DMS53 treated with DMSO at 0.1 percent for 48 hours (cell line): ENCODE measurements around the gene OR1A1.
"Not testable (repeated sequence)": the region's sequence is repeated elsewhere in the genome, so short reads cannot be mapped to it uniquely, and the experiment has no call there.

Source experiments
- DNase-seq: peaks from one replicate; lab custom pipeline; 2025; ENCODE audit not compliant: unreplicated experiment; lab: John Stamatoyannopoulos, UW

The OR1A1 gene

GRCh38 chr17:3207367-3207766 lies at the start of gene OR1A1:
TSS of gene OR1A1 (plus strand) at chr17:3207667. CDS start at chr17:3215621, 7,954 bp downstream.
- no peak for DNase-seq

GRCh38 chr17:3167574-3167973 lies 39.9 kb upstream of the OR1A1 start:
- DNase-seq = no peak

- no peak for DNase-seq
Observed at GRCh38 chr17:3189961-3190360, 17.5 kb upstream of the OR1A1 start.

- no peak for DNase-seq
Observed at GRCh38 chr17:3197219-3197618, 10.2 kb upstream of the OR1A1 start, which contains the start of gene OR1A2. TSS of gene OR1A2 (plus strand) at chr17:3197519. CDS start at chr17:3197519, 0 bp downstream.

GRCh38 chr17:3208484-3208883 lies 1.0 kb downstream of the OR1A1 start:
- no peak for DNase-seq

- DNase-seq = no peak
Observed at GRCh38 chr17:3213001-3213400, 5.5 kb downstream of the OR1A1 start.

GRCh38 chr17:3213587-3213986 lies 6.1 kb downstream of the OR1A1 start:
- DNase-seq = no peak

- DNase-seq = not testable (repeated sequence)
Observed at GRCh38 chr17:3219978-3220377, 12.5 kb downstream of the OR1A1 start.

- DNase-seq = no peak
Observed at GRCh38 chr17:3221850-3222249, 14.4 kb downstream of the OR1A1 start.

GRCh38 chr17:3222505-3222904 lies 15.0 kb downstream of the OR1A1 start:
- DNase-seq = no peak

GRCh38 chr17:3224721-3225352 lies 17.4 kb downstream of the OR1A1 start:
- not testable (repeated sequence) for DNase-seq

GRCh38 chr17:3232300-3232699 lies 24.8 kb downstream of the OR1A1 start:
- DNase-seq = not testable (repeated sequence)

GRCh38 chr17:3238685-3239084 lies 31.2 kb downstream of the OR1A1 start:
- not testable (repeated sequence) for DNase-seq

- DNase-seq = not testable (repeated sequence)
Observed at GRCh38 chr17:3241044-3241443, 33.6 kb downstream of the OR1A1 start.

GRCh38 chr17:3244841-3245240 lies 37.4 kb downstream of the OR1A1 start:
- DNase-seq = not testable (repeated sequence)

GRCh38 chr17:3249013-3249412 lies 41.5 kb downstream of the OR1A1 start:
- not testable (repeated sequence) for DNase-seq

GRCh38 chr17:3256575-3256974 lies 49.1 kb downstream of the OR1A1 start:
- no peak for DNase-seq

GRCh38 chr17:3260163-3260562 lies 52.7 kb downstream of the OR1A1 start:
- no peak for DNase-seq

GRCh38 chr17:3260600-3260999 lies 53.1 kb downstream of the OR1A1 start:
- no peak for DNase-seq
